K562 (cell line): ENCODE results near the gene POLR2J. TPM values are rescaled to one million over a fixed set of nuclear protein-coding genes. Genes with fewer than 3 reads are reported as not detected.

Experiments used
- ARID3B ChIP-seq: fragments of 250-450 bp; sonication (Bioruptor Pico); IDR thresholded peaks from 2 replicates; pipeline ENCODE4 v1.4.0; 2020; ENCODE audit warnings: borderline replicate concordance
- CREB3L1 ChIP-seq: fragments of 450-650 bp; IDR thresholded peaks from 2 replicates; pipeline ENCODE4 v1.6.1; 2014; ENCODE audit warnings: low read depth, mild to moderate bottlenecking, moderate library complexity, borderline replicate concordance
- CXXC5 ChIP-seq: fragments of 250-450 bp; sonication (Bioruptor Pico); IDR thresholded peaks from 2 replicates; pipeline ENCODE4 v1.8.0; 2022; ENCODE audit warnings: inconsistent platforms, mild to moderate bottlenecking, moderate library complexity
- HINFP ChIP-seq: fragments of 450-650 bp; conservative IDR thresholded peaks from 2 replicates; pipeline ENCODE4 v1.6.1; 2016; ENCODE audit warnings: missing genetic modification characterization, low read depth, mild to moderate bottlenecking, control low read depth, missing compliant biosample characterization
- MAX ChIP-seq: sonication (generic); formaldehyde crosslinking; IDR thresholded peaks from 2 replicates; pipeline ENCODE4 v1.9.0; 2022; ENCODE audit warnings: mild to moderate bottlenecking, missing genetic modification reagents
- NR4A1 ChIP-seq, 2 experiments: fragments of 250-450 bp in 1 of 2; fragments of 450-650 bp in 1 of 2; sonication (Bioruptor Pico) in 1 of 2; IDR thresholded peaks; 2 replicates each; pipeline versions ENCODE4 v1.4.0 to v1.6.1; 2016 to 2020; ENCODE audit warnings: mild to moderate bottlenecking in 2 of 2, missing compliant biosample characterization in 1 of 2, missing genetic modification characterization in 1 of 2, moderate library complexity in 1 of 2
- RBM15 ChIP-seq: fragments of 200-400 bp; formaldehyde crosslinking; IDR thresholded peaks from 2 replicates; pipeline ENCODE4 v1.6.1; 2018; ENCODE audit warnings: mild to moderate bottlenecking, low read length, moderate library complexity; ENCODE audit not compliant: insufficient read depth
- RBM34 ChIP-seq: fragments of 200-400 bp; formaldehyde crosslinking; IDR thresholded peaks from 2 replicates; pipeline ENCODE4 v1.6.1; 2018; ENCODE audit warnings: low read length, borderline replicate concordance; ENCODE audit not compliant: insufficient read depth
- SIN3A ChIP-seq, 2 experiments: fragments of 150-350 bp in 1 of 2; IDR thresholded peaks; 2 replicates each; pipeline ENCODE4 v1.6.1; 2011 to 2016; ENCODE audit warnings: borderline replicate concordance in 2 of 2, low read depth in 2 of 2, low read length in 2 of 2, mild to moderate bottlenecking in 2 of 2, moderate library complexity in 2 of 2; ENCODE audit not compliant: control insufficient read depth in 1 of 2
- TCF3 ChIP-seq: sonication (generic); formaldehyde crosslinking; IDR thresholded peaks from 2 replicates; pipeline ENCODE4 v1.4.0; 2020; ENCODE audit warnings: mild to moderate bottlenecking, missing genetic modification reagents
- ZBTB26 ChIP-seq: fragments of 450-650 bp; formaldehyde crosslinking; IDR thresholded peaks from 2 replicates; pipeline ENCODE4 v1.4.0; 2022; ENCODE audit warnings: missing genetic modification characterization
- polyA plus RNA-seq, 8 experiments: library from polyadenylated mRNA; depleted of rRNA in 4 of 8; stranded (reverse) in 5 of 8; unstranded in 3 of 8; fragments of >200 nt; fragmentation: Nextera tagmentation in 2 of 8; fragmentation: Illumina TruSeq in 1 of 8; extraction: Ambion mirVana in 2 of 8; extraction: Trizol in 1 of 8; gene quantifications; 2 replicates each; pipeline versions ENCODE4 v1.2.1 to v1.2.3, GENCODE V29; 2011 to 2014; ENCODE audit warnings: inconsistent platforms in 1 of 8, missing spikeins in 1 of 8
- total RNA-seq, 7 experiments: library from RNA; depleted of rRNA in 6 of 7; stranded (reverse); fragments of >200 nt in 6 of 7; fragmentation: Illumina TruSeq in 2 of 7; extraction: Trizol in 2 of 7; gene quantifications; 2 replicates each; pipeline versions ENCODE4 v1.2.1 to v1.2.3, GENCODE V29; 2011 to 2021; ENCODE audit warnings: low replicate concordance in 1 of 7
- TF ChIP-seq, protein P1 (sequence below): sonication (generic); formaldehyde crosslinking; IDR thresholded peaks from 2 replicates; pipeline ENCODE4 v1.8.1; 2023; ENCODE audit warnings: mild to moderate bottlenecking, missing genetic modification reagents

Gene POLR2J
- total and polyA plus RNA-seq, 9 of the 15 experiments (the other 6 are each of a cell fraction or from before 2014, with no cell fraction given) = 32.3 to 220 (median 113) TPM

- TF ChIP-seq RBM34 (peak; percentile 95; the same call in 1 of the 2 replicates), NR4A1 (CRISPR knock-in tag; IDR thresholded peaks at IDR 0.05) (0 out of 2 replicates have a peak, but pooled peaks have one; percentile 8), NR4A1 (tag; IDR thresholded peaks at IDR 0.05) (peak; percentile 17; the same call in 1 of the 2 replicates), MAX (CRISPR knock-in tag) (peak; percentile 96), ARID3B (CRISPR knock-in tag) (0 out of 2 replicates have a peak, but pooled peaks have one; percentile 32), TCF3 (CRISPR knock-in tag) (0 out of 2 replicates have a peak, but pooled peaks have one; percentile 7), SIN3A (IDR thresholded peaks at IDR 0.05; ENCODE audit: borderline replicate concordance in 2 of 2, control insufficient read depth in 1 of 2, low read depth in 2 of 2, low read length in 2 of 2) (peak; percentile 94 to 99), ZBTB26 (CRISPR knock-in tag) (0 out of 2 replicates have a peak, but pooled peaks have one; percentile 15), CREB3L1 (peak; percentile 94), RBM15 (no peak), HINFP (tag) (peak; percentile 85), CXXC5 (CRISPR knock-in tag) (peak; percentile 97)
- TF ChIP-seq, protein P1, sequence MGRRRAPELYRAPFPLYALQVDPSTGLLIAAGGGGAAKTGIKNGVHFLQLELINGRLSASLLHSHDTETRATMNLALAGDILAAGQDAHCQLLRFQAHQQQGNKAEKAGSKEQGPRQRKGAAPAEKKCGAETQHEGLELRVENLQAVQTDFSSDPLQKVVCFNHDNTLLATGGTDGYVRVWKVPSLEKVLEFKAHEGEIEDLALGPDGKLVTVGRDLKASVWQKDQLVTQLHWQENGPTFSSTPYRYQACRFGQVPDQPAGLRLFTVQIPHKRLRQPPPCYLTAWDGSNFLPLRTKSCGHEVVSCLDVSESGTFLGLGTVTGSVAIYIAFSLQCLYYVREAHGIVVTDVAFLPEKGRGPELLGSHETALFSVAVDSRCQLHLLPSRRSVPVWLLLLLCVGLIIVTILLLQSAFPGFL (CRISPR knock-in tag) = peak; percentile 95; the same call in 1 of the 2 replicates
These were observed 14.0 kb downstream of the POLR2J start, which contains the start of the genes ALKBH4 and LRWD1 (continued) for GRCh38 chr7:102464577-102465280.
